NB4 (cell line): ENCODE measurements around the gene TRABD2B.

Experiments
- POLR2A ChIP-seq: IDR thresholded peaks from 2 replicates; pipeline ENCODE4 v1.6.1; 2011; ENCODE audit warnings: mild to moderate bottlenecking; ENCODE audit not compliant: insufficient read length; ENCODE audit errors: extremely low read depth
- TF ChIP-seq, protein P1 (sequence below): IDR thresholded peaks from one replicate; pipeline ENCODE4 v1.5.1; 2012; ENCODE audit warnings: low read depth, low read length

DNA sequence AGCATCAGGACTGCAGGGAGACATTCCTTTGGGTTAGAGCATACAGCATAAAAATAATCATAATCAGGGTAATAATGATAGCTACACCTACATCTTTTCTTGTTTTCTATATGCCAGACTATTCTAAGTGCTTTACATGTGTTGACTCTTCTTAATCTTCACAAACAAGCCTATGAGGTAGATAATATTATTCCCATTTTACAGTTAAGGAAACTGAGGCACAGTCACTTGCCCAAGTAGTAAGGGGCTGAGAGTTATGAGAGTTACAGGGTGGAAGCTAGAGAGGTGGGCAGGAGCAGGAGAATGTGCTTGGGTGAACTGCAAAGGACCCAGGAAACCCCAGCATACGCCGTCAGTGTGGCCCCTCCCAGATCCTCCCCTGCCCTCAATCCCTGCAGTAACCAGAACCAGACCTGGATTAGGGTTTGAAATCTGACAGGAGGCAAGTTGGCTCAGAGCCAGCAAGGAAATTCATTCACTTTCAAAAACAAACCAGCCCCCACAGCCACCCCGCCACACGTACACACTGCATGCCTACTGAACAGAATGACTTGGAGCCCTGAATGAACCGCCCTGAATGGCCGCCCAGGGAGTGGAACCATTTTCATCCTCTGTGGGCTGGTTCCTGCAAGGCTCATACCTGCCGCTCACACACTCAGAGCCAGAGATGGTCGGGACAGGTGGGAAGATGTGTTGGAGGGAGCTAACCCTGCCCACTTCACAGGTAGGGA is 126.1 kb downstream of the TRABD2B start:
- TF ChIP-seq, protein P1, sequence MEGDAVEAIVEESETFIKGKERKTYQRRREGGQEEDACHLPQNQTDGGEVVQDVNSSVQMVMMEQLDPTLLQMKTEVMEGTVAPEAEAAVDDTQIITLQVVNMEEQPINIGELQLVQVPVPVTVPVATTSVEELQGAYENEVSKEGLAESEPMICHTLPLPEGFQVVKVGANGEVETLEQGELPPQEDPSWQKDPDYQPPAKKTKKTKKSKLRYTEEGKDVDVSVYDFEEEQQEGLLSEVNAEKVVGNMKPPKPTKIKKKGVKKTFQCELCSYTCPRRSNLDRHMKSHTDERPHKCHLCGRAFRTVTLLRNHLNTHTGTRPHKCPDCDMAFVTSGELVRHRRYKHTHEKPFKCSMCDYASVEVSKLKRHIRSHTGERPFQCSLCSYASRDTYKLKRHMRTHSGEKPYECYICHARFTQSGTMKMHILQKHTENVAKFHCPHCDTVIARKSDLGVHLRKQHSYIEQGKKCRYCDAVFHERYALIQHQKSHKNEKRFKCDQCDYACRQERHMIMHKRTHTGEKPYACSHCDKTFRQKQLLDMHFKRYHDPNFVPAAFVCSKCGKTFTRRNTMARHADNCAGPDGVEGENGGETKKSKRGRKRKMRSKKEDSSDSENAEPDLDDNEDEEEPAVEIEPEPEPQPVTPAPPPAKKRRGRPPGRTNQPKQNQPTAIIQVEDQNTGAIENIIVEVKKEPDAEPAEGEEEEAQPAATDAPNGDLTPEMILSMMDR: no peak
- TF ChIP-seq POLR2A: no peak
